GM19455 (cell line): ENCODE results near the gene DISP3.

Source experiments
- ATAC-seq: cut with Tn5 transposase; IDR thresholded peaks from one replicate; pipeline ENCODE4 v1.9.1; 2021; ENCODE audit not compliant: unreplicated experiment

The DISP3 gene

GRCh38 chr1:11540773-11541160 lies 61.8 kb downstream of the DISP3 start:
- no peak for ATAC-seq

- no peak for ATAC-seq
These were observed 62.3 kb downstream of the DISP3 start for GRCh38 chr1:11541236-11541635.

- ATAC-seq, result no peak
These were observed 63.0 kb downstream of the DISP3 start for GRCh38 chr1:11541956-11542355.

- ATAC-seq, result no peak
These were observed 64.4 kb downstream of the DISP3 start for GRCh38 chr1:11543392-11543791.

- no peak for ATAC-seq
These were observed 64.8 kb downstream of the DISP3 start for GRCh38 chr1:11543796-11544195.

- no peak for ATAC-seq
These were observed 67.5 kb downstream of the DISP3 start for GRCh38 chr1:11546456-11546855.

DNA sequence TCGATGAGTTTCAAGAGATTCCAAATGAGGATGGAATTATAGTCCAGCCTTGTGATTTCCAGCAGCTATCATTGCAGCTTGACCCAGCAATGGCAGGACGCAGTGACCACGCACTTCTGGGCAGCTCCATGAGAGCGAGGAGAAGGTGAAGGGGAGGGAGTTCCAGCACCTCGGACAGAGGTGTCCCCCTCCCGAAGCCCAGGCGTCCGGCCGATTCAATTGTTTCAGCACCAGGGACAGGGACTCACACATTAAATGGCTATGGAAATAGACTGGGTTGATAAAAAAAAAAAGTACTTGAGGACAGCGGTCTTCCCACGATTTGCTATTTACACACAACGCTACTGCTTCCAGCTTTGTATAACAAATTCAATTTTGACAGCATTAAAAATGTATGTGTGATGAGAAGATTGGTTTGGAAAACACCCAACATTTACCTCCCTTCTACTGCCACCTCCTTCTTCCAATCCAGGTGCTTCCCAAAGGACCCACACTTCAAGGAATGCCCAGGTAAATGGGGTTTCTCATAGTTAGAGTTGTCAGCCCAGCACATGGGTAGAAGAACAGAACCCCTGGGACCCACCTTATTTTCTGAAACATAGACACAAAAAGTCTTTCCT lies 71.8 kb downstream of the DISP3 start:
- ATAC-seq, result no peak

DNA sequence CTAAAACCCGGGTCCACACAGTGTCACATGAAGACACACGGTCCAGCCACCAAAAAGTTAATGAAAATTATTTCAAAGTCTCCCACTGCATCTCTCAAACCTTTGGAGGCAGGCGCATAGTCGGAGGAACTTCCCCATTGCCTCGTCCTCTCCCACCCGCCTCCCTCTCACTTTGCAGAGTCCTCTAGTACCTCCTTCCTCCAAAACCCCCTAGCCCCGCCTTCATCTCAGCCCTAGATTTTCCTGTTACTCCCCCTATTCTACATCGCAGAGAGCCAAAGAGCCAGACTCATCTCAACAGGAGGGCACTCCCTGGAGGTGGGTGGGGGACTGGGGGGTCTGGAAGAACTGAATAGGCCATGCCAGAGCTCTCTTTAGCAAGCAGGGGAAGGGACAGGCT lies 79.3 kb downstream of the DISP3 start:
- no peak for ATAC-seq

GRCh38 chr1:11558871-11559590 lies 80.1 kb downstream of the DISP3 start:
- no peak for ATAC-seq

- ATAC-seq, result no peak
These were observed 80.6 kb downstream of the DISP3 start for GRCh38 chr1:11559591-11559970.

DNA sequence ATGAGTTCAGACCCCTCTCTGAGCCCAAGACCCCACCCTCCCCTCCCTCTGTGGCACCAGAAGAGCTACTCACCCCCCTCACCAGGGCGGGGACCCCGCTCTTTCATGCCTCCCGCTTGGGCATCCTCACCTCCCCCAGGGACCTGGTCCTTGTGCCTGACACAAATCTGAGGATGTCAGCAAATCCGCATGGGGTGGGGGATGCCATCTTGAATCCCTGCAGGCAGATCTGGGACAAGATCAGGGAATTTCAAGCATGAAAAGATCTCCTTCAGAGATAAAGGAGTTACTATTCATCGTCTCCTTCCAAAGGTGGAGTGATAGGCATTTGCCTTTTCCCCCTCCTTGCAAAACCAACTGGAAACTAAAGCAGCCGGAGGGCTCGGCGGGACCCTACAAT lies 81.1 kb downstream of the DISP3 start:
- ATAC-seq, result no peak

DNA sequence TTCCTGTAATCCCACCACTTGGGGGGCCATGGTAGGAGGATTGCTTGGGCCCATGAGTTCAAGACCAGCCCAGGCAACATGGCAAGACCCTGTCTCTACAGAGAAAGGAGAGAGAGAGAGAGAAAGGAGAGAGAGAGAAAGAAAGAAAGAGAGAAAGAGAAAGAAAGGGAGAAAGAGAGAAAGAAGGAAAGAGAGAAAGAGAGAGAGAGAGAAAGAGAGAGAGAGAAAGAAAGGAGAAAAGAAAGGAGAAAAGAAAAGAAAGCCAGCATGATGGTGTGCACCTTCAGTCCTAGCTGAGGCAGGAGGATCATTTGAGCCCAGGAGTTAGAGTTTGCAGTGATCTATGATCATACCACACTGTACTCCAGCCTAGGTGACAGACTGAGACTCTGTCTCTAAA lies 82.8 kb downstream of the DISP3 start:
- ATAC-seq, result no peak

DNA sequence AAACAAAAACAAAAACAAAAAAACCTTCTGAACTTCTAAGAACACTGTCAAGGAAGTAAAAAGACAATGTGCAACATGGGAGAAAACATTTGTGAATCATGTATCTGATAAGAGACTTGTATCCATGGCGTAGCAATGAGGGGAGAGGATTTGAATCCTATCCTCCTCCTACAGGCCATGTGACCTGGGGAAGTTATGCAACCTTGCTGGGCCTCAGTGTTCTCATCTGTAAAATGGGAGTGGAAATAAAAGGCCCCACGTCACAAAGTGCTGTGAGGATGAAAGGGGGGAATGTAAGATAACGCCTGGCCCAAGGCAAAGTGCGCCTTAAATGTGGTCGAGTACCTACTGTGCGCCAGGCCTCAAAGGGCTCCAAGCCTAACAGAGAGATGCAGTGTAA lies 83.7 kb downstream of the DISP3 start:
- ATAC-seq, result no peak

DNA sequence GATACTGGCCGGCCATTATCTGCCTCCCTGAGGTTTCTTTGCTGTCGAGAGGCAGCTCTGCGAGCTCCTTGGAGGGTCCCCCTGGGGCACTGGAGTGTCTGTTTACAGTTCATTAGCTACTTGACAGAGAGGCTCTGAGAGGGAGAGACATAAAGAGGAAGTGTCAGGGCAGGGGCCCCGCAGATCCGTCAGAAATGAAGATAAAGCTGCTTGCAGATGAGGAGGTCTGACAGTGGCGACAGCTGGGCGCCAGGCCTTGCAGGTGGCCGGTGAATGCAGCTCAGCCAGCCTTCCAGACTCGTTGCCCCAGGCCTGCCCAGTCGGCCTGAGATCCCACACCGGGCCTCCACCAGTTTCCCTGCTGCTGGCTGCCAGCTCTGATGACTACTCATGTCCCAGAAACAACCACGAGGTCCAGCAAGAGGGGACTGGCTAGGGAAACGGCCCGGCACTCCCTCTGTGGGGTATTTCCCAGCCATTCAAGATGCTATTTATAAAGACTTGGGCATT lies 84.7 kb downstream of the DISP3 start:
- ATAC-seq, result no peak

DNA sequence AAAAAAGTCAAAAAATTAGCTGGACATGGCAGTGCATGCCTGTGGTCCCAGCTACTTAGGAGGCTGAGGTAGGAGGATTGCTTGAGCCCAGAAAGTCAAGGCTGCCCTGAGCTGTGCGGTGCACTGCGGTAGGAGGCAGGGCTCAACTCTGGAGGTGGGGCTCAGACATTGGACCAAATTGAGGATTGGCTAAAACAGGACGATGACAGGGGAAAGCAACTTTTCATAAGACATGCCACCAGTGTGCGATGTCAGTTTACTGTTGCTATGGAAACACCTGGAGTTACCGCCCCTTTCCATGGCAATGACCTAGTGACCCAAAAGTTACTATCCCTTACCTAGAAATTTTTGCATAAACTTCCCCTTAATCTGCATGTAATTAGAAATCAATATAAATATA lies 85.3 kb downstream of the DISP3 start:
- ATAC-seq, result no peak

GRCh38 chr1:11566042-11566850 lies 87.3 kb downstream of the DISP3 start:
- no peak for ATAC-seq

DNA sequence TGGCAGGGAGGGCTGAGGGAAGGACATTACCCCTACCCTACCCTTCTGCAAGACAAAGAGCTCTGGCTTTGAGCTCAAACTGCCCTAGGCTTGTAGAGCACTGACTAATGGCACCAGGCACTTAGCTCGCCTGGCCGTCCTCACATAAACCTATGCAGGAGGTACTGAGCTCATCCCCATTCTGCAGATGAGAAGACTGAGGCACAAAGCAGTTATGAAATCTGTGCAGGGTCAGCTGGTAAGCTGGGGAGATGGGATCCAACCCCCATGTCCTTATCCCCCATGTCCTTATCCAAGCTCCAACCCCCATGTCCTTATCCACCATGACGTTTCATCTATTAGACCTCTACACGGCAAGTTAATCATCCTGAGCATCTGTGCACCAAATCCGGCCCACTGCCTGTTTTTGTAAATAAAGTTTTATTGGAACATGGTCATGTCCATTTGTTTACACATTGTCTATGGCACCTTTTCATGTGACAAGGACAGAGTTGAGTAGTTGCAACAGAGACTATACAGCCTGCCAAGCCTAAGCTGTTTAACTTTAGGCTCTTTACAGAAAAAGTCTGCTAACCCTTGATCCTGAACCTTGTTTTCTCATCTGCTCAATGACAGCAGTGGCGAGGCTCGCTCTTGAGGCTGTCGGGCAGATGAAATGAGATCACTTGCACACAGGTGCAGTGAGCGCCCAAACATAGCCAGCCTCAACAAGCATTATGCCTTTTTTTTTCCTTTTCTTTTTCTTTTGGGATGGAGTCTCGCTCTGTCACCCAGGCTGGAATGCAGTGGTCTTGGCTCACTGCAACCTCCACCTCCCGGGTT lies 88.5 kb downstream of the DISP3 start:
- no peak for ATAC-seq

GRCh38 chr1:11568687-11569086 lies 89.7 kb downstream of the DISP3 start:
- ATAC-seq, result no peak

DNA sequence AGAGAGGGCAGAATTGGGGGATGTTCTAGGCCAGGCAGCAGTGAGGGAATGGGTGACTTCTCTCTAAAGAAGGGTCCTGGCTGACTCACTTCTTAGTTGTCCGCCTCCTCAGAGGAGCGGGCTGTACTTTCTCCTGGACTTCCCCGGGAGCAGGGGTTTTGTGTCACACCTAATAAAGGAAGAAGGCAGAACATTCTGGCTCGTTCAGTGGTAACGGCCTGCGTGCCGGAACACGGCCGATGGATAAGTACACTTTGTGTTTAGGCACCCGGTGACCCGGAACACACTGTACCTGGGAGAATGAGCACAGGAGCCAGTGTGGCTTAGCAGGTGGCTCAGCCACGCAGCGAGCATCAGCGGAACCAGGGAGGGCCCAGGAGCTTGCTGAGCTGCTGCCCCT lies 90.6 kb downstream of the DISP3 start:
- no peak for ATAC-seq

GRCh38 chr1:11569954-11570353 lies 91.0 kb downstream of the DISP3 start:
- no peak for ATAC-seq

DNA sequence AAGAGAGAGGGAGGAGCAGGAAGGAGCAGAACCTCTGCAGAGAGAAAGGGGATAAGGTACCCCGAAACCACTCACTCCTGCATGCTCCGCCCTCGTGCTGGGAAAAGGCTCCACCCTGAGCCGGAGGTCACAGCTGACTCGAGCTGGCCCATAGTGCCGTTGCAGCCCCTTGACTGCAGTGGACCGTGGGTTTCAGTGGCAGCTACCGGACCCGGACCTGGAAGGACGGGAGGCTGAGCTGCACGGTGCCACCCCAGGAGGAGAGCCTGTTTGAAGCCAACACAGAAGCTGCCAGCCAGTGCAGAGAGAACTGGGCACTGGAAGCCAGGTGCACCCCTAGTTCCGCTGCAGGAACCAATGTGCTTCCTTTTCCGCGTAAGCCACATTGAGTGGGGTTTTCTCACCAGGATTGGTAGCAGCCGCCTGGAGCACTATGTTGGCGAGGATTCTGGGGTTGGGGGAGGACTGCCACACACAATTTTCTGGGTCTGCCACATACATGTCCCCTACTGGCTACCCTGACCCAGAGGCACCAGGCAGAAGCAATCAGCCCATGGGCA lies 91.9 kb downstream of the DISP3 start:
- ATAC-seq, result no peak
